ENCODE data around the gene TPK1. TPM values are rescaled to one million over a fixed set of nuclear protein-coding genes. Genes with fewer than 3 reads are reported as not detected.

TPK1 gene
- total and polyA plus RNA-seq, 2 of the 4 experiments (the other 2 are of a cell fraction): 0.38 to 1.8 TPM

- Histone ChIP-seq H4K8ac (ENCODE audit: low read depth in 2 of 2, low read length in 2 of 2) (no peak overlapping the region), H3K4ac (ENCODE audit: low read depth, low read length) (no peak overlapping the region), H3K4me2 (ENCODE audit: low read depth, low read length) (no peak overlapping the region), H2AFZ (replicated peaks; ENCODE audit: low read length, poor library complexity) (no peak overlapping the region), H2AK9ac (replicated peaks; ENCODE audit: low read depth, low read length, poor library complexity) (no peak overlapping the region), H3K4me3 (ENCODE audit: insufficient read depth, low read depth, low read length) (no peak overlapping the region), H2BK120ac (ENCODE audit: low read depth, low read length) (no peak overlapping the region), H3K23ac (ENCODE audit: low read depth, low read length) (no peak overlapping the region), H2BK5ac (ENCODE audit: low read depth, low read length, poor library complexity, severe bottlenecking) (no peak overlapping the region), H3K56ac (ENCODE audit: extremely low read depth, insufficient read depth, low read length) (no peak overlapping the region), H3K14ac (replicated peaks; ENCODE audit: low read depth, low read length) (no peak overlapping the region), H4K20me1 (ENCODE audit: insufficient read depth, low read length) (no peaks in the 10 kb centered on the region), H3K9me1 (ENCODE audit: insufficient read depth, low read length) (no peaks in the 10 kb centered on the region), H4K91ac (ENCODE audit: insufficient read depth, low read depth, low read length) (no peak overlapping the region), H3K79me1 (ENCODE audit: low read depth in 1 of 2, low read length in 2 of 2) (no peaks in the 10 kb centered on the region), H3K9me3 (ENCODE audit: control insufficient read depth, insufficient read depth, low read length) (peaks cover 5% of the 10 kb centered on the region), H3K9ac (ENCODE audit: low read depth, low read length) (no peak overlapping the region), H3K36me3 (ENCODE audit: control insufficient read depth, insufficient read depth, low read length) (no peaks in the 10 kb centered on the region), H2AK5ac (ENCODE audit: low read depth, low read length) (no peak overlapping the region), H3K4me1 (ENCODE audit: control insufficient read depth, insufficient read depth, low read length) (no peaks in the 10 kb centered on the region), H2BK20ac (ENCODE audit: low read depth, low read length) (no peak overlapping the region), H4K5ac (ENCODE audit: low read depth, low read length) (no peak overlapping the region), H3K27me3 (ENCODE audit: control insufficient read depth, insufficient read depth, low read length) (no peaks in the 10 kb centered on the region), H3K27ac (ENCODE audit: insufficient read depth, low read length) (no peak overlapping the region), H3K18ac (ENCODE audit: low read depth, low read length) (no peak overlapping the region), H2BK15ac (ENCODE audit: low read depth, low read length) (no peak overlapping the region)
- CTCF ChIA-PET: no interaction called here
- POLR2A ChIA-PET (ENCODE audit: unreplicated experiment): interaction anchor here (0.7 kb wide), 1 partner anchor 125 kb away, joined by 3 read pairs; no protein-coding TSS in a partner anchor
- BruUV-seq (replicated peaks): no TSS peak
- TF ChIP-seq SMC3 (IDR thresholded peaks at IDR 0.05; ENCODE audit: low read depth, low read length) (no peak), MAFK (IDR thresholded peaks at IDR 0.05; ENCODE audit: low read depth, low read length) (no peak), USF2 (IDR thresholded peaks at IDR 0.05; ENCODE audit: low read depth, low read length) (no peak), MAZ (IDR thresholded peaks at IDR 0.05; ENCODE audit: borderline replicate concordance, low read depth, low read length) (no peak), CHD1 (IDR thresholded peaks at IDR 0.05; ENCODE audit: low read depth, low read length) (no peak), POLR2A (IDR thresholded peaks at IDR 0.05; ENCODE audit: low read depth, low read length) (no peak), RFX5 (IDR thresholded peaks at IDR 0.05; ENCODE audit: low read depth, low read length) (no peak), RCOR1 (IDR thresholded peaks at IDR 0.05; ENCODE audit: insufficient replicate concordance, low read length) (no peak), CEBPB (IDR thresholded peaks at IDR 0.05; ENCODE audit: low read depth, low read length) (no peak)
- TF ChIP-seq, protein P1, sequence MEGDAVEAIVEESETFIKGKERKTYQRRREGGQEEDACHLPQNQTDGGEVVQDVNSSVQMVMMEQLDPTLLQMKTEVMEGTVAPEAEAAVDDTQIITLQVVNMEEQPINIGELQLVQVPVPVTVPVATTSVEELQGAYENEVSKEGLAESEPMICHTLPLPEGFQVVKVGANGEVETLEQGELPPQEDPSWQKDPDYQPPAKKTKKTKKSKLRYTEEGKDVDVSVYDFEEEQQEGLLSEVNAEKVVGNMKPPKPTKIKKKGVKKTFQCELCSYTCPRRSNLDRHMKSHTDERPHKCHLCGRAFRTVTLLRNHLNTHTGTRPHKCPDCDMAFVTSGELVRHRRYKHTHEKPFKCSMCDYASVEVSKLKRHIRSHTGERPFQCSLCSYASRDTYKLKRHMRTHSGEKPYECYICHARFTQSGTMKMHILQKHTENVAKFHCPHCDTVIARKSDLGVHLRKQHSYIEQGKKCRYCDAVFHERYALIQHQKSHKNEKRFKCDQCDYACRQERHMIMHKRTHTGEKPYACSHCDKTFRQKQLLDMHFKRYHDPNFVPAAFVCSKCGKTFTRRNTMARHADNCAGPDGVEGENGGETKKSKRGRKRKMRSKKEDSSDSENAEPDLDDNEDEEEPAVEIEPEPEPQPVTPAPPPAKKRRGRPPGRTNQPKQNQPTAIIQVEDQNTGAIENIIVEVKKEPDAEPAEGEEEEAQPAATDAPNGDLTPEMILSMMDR (conservative IDR thresholded peaks at IDR 0.05; ENCODE audit: low read depth, low read length): no peak
- TF ChIP-seq, protein P2, sequence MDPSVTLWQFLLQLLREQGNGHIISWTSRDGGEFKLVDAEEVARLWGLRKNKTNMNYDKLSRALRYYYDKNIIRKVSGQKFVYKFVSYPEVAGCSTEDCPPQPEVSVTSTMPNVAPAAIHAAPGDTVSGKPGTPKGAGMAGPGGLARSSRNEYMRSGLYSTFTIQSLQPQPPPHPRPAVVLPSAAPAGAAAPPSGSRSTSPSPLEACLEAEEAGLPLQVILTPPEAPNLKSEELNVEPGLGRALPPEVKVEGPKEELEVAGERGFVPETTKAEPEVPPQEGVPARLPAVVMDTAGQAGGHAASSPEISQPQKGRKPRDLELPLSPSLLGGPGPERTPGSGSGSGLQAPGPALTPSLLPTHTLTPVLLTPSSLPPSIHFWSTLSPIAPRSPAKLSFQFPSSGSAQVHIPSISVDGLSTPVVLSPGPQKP (IDR thresholded peaks at IDR 0.05; ENCODE audit: borderline replicate concordance, low read depth, low read length): no peak
- in situ Hi-C loops (cut with MboI; ENCODE audit: low sequenced_read_pairs): no loop called here
- WGBS, 2 experiments (ENCODE audit: extremely low coverage in 2 of 2, insufficient read length in 1 of 2): 0% methylated on average over 1 of the region's 3 CpGs; no CpG with 5 or more reads in 1 of the 2 experiments
- DNase-seq (no peak), ATAC-seq (ENCODE audit: low read depth) (no peak)
- intact Hi-C loops (cut with micrococcal nuclease): no loop called here
- dilution Hi-C loops (cut with HindIII; ENCODE audit: low sequenced_read_pairs, unreplicated experiment): no loop called here
These were observed 318.9 kb downstream of the TPK1 start for GRCh38 chr7:144516729-144517525.
